Muscle layer of colon (tissue), 2 donors: ENCODE measurements around the gene ARHGEF37.

Source experiments
- H3K27ac ChIP-seq: one replicate; pipeline ENCODE4 v1.7.0; 2013; ENCODE audit warnings: low read depth, mild to moderate bottlenecking, low read length, moderate library complexity
- H3K27me3 ChIP-seq, 2 donors: one replicate each; pipeline ENCODE4 v1.7.0; 2013; ENCODE audit warnings: low read length in 2 of 2, mild to moderate bottlenecking in 2 of 2; ENCODE audit not compliant: insufficient read depth in 2 of 2, control insufficient read depth in 1 of 2
- H3K36me3 ChIP-seq: one replicate; pipeline ENCODE4 v1.7.0; 2013; ENCODE audit warnings: mild to moderate bottlenecking, low read length; ENCODE audit not compliant: insufficient read depth
- H3K4me1 ChIP-seq: one replicate; pipeline ENCODE4 v1.7.0; 2013; ENCODE audit warnings: mild to moderate bottlenecking, low read length; ENCODE audit not compliant: insufficient read depth
- H3K4me3 ChIP-seq, 2 donors: one replicate each; pipeline ENCODE4 v1.7.0; 2013; ENCODE audit warnings: low read length in 2 of 2, low read depth in 1 of 2, mild to moderate bottlenecking in 1 of 2, moderate library complexity in 1 of 2
- H3K9ac ChIP-seq: one replicate; pipeline ENCODE4 v1.7.0; 2013; ENCODE audit warnings: low read length
- H3K9me3 ChIP-seq: one replicate; pipeline ENCODE4 v1.7.0; 2013; ENCODE audit warnings: mild to moderate bottlenecking, low read length
- donor health status: abdominal sarcoma.
- donor health status: Adenocarcinoma of cecum.

The ARHGEF37 gene

GRCh38 chr5:149603920-149604319 lies 22.6 kb downstream of the ARHGEF37 start:
- H3K27me3 ChIP-seq, result no peaks in the 10 kb centered on the region
- H3K4me1 ChIP-seq, result no peaks in the 10 kb centered on the region
- no peak overlapping the region for H3K9ac ChIP-seq
- peaks cover 54% of the 10 kb centered on the region for H3K36me3 ChIP-seq
- H3K27ac ChIP-seq, result no peak overlapping the region
- H3K9me3 ChIP-seq, result no peaks in the 10 kb centered on the region
- no peak overlapping the region for H3K4me3 ChIP-seq

GRCh38 chr5:149604321-149604720 lies 23.0 kb downstream of the ARHGEF37 start:
- Histone ChIP-seq H3K27ac (no peak overlapping the region), H3K4me3 (no peak overlapping the region), H3K4me1 (no peaks in the 10 kb centered on the region), H3K9me3 (no peaks in the 10 kb centered on the region), H3K27me3 (no peaks in the 10 kb centered on the region), H3K9ac (no peak overlapping the region), H3K36me3 (peaks cover 58% of the 10 kb centered on the region)

- peaks cover 70% of the 10 kb centered on the region for H3K36me3 ChIP-seq
Observed at GRCh38 chr5:149605354-149605997, 24.2 kb downstream of the ARHGEF37 start.

DNA sequence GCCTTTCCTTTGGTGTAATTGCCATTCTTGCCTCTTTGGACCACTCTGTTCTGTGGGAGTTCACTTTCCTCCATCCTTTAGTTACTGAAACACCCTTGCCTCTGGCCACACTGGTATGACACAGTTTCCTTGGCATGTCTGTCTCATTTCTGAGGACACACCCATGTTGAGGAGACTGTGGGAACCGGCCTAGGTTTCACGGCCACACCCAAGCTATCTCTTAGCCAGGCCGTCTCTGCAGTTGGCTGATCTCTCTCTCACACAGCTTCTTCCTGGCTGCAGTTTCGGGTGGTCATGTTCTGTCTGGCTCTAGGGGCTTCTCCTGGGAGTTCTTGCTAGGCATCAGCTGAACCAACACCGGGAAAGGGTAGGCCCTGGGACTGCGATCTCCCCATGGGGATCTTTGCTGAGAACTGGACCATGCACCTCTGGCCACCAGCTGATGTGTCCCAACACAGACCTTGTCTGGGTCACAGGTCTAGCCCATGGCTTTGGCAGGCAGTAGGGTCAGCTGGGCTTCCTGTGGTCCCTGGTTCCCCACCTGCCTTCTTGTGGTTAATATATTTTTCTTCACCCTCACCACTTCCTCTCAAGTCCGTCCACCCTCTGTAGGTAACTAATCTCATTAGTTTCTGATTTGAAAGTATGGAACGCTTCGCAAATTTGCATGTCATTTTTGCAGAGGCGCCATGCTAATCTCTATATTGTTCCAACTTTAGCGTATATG lies 24.9 kb downstream of the ARHGEF37 start:
- H3K9me3 ChIP-seq, result no peaks in the 10 kb centered on the region
- no peak overlapping the region for H3K9ac ChIP-seq
- H3K27me3 ChIP-seq, result no peaks in the 10 kb centered on the region
- H3K4me1 ChIP-seq, result peaks cover 12% of the 10 kb centered on the region
- no peak overlapping the region for H3K4me3 ChIP-seq
- peaks cover 74% of the 10 kb centered on the region for H3K36me3 ChIP-seq
- no peak overlapping the region for H3K27ac ChIP-seq

More at GRCh38 chr5:149605354-149605997, 24.2 kb downstream of the ARHGEF37 start:
- Histone ChIP-seq H3K9ac (no peak overlapping the region), H3K9me3 (no peaks in the 10 kb centered on the region), H3K27ac (no peak overlapping the region), H3K4me3 (no peak overlapping the region), H3K27me3 (no peaks in the 10 kb centered on the region), H3K4me1 (peaks cover 5% of the 10 kb centered on the region)

DNA sequence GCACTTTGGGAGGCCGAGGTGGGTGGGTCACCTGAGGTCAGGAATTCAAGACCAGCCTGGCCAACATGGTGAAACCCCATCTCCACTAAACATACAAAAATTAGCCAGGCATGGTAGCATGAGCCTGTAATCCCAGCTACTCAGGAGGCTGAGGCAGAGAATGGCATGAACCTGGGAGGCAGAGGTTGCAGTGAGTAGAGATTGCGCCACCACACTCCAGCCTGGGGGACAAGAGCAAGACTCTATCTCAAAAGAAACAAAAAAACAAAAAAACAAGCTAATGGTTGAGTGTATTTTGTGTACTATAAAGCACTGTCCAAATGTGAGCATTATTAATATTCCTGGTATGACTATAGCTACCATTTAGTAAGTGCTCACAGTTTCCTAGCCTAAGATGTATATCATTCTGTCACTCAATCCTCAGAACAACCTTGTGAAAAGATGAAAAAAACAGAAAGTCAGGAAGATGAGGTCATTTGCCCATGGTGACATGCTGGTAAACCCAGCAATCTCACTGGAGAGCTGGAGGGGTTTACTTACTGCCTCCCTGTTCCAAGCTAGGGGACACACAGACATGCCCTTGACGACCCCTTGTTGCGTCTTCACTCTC lies 27.7 kb downstream of the ARHGEF37 start:
- no peaks in the 10 kb centered on the region for H3K27me3 ChIP-seq
- peaks cover 62% of the 10 kb centered on the region for H3K36me3 ChIP-seq
- no peak overlapping the region for H3K27ac ChIP-seq

GRCh38 chr5:149609640-149610219 lies 28.4 kb downstream of the ARHGEF37 start:
- H3K4me3 ChIP-seq, result no peak overlapping the region
- H3K27me3 ChIP-seq, result no peaks in the 10 kb centered on the region
- H3K27ac ChIP-seq, result no peak overlapping the region
- peaks cover 19% of the 10 kb centered on the region for H3K4me1 ChIP-seq
- no peak overlapping the region for H3K9ac ChIP-seq
- H3K9me3 ChIP-seq, result no peaks in the 10 kb centered on the region
- peaks cover 68% of the 10 kb centered on the region for H3K36me3 ChIP-seq

More for the DNA sequence above, 27.7 kb downstream of the ARHGEF37 start:
- Histone ChIP-seq H3K9ac (no peak overlapping the region), H3K9me3 (no peaks in the 10 kb centered on the region), H3K4me1 (peaks cover 19% of the 10 kb centered on the region), H3K4me3 (no peak overlapping the region)

DNA sequence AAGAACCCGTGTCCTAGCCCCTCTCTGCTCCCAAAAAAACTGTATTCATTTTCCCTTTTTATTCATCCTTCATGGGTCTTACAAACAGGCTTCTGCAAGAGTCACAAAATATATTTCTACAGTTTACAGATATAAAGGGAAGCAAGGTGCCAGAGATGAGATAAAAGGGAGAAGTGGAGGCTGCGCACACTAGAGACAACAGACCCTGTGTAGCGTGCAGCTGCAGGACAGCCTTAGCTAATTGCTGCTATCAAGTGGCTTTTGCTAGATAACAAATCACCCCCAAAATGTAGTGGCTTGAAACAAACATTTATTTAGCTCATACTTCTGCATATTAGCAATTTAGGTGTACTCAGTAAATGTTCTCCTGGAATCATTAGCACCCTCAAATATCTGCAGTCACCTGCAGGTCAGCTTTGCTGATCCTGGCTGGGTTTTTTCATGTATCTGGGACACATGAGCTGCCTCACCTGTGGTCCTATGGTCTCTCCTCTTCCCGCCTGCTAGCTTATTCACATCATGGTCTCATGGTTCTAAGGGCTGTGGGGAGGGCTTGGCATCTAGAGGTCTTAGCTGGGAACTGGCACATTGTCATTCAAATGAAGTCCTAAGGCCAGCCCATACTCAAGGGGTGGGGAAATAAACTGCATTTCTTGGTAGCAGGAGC lies 29.4 kb downstream of the ARHGEF37 start:
- no peaks in the 10 kb centered on the region for H3K9me3 ChIP-seq
- peaks cover 20% of the 10 kb centered on the region for H3K4me1 ChIP-seq
- H3K27ac ChIP-seq, result peak overlapping the region; percentile 30
- H3K36me3 ChIP-seq, result peaks cover 64% of the 10 kb centered on the region
- H3K4me3 ChIP-seq, result no peak overlapping the region
- no peaks in the 10 kb centered on the region for H3K27me3 ChIP-seq
- H3K9ac ChIP-seq, result no peak overlapping the region

GRCh38 chr5:149611326-149611725 lies 30.0 kb downstream of the ARHGEF37 start:
- H3K4me3 ChIP-seq, result no peak overlapping the region
- H3K27me3 ChIP-seq, result no peaks in the 10 kb centered on the region
- peak overlapping the region; percentile 50 for H3K27ac ChIP-seq
- H3K9ac ChIP-seq, result no peak overlapping the region
- no peaks in the 10 kb centered on the region for H3K9me3 ChIP-seq
- peaks cover 26% of the 10 kb centered on the region for H3K4me1 ChIP-seq
- H3K36me3 ChIP-seq, result peaks cover 58% of the 10 kb centered on the region

- H3K4me1 ChIP-seq, result peaks cover 46% of the 10 kb centered on the region
- peaks cover 60% of the 10 kb centered on the region for H3K36me3 ChIP-seq
- H3K9me3 ChIP-seq, result no peaks in the 10 kb centered on the region
- H3K27me3 ChIP-seq, result no peaks in the 10 kb centered on the region
- H3K9ac ChIP-seq, result no peak overlapping the region
- no peak overlapping the region for H3K4me3 ChIP-seq
- no peak overlapping the region for H3K27ac ChIP-seq
Observed at GRCh38 chr5:149614034-149614907, 33.0 kb downstream of the ARHGEF37 start.

DNA sequence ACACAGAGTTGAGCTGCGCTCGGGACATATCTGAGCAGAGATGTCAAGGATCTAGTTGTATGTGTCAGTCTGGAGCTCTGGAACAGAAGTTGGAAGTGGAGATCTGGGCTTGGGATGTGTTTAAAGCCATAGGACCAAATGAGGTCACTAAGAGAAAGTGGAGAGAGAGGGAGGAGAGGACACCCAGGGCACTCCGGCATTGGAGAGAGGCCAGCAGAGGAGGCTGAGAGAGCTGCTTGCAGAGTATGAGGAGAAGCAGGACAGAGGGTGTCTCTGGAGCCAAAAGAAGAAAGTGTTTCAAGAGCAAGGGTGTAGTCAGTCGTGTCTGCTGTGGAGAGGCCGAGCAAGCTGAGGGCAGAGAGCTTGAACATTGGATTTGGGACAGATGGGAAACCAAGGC lies 34.7 kb downstream of the ARHGEF37 start:
- Histone ChIP-seq H3K4me3 (no peak overlapping the region), H3K27me3 (no peaks in the 10 kb centered on the region), H3K36me3 (peaks cover 57% of the 10 kb centered on the region), H3K9me3 (no peaks in the 10 kb centered on the region), H3K9ac (no peak overlapping the region), H3K27ac (peak overlapping the region; percentile 41), H3K4me1 (peaks cover 35% of the 10 kb centered on the region)
